ENCODE results near the gene TCOF1.

GRCh38 chr5:150313501-150313900 lies 44.0 kb upstream of the TCOF1 start:
- TF ChIP-seq CTCF (conservative IDR thresholded peaks at IDR 0.05; ENCODE audit: low read length) (no peak), EZH2phosphoT487 (IDR thresholded peaks at IDR 0.05; ENCODE audit: borderline replicate concordance, low read depth, low read length) (no peak)
